K562 (cell line): ENCODE results near the gene MAST4. TPM values are rescaled to one million over a fixed set of nuclear protein-coding genes. Genes with fewer than 3 reads are reported as not detected.
A peak's percentile ranks its signal among the peaks of the same experiment; 100 is the strongest.

ENCODE experiments used
- ATAC-seq: fragments of 200-7000 bp; cut with Tn5 transposase; 3 replicates; pipeline ENCODE4 v1.9.1; 2020; ENCODE audit warnings: moderate library complexity
- BruUV-seq: library from RNA; stranded (reverse); fragments of 400-500 nt; replicated peaks from 2 replicates; lab custom pipeline; 2021; lab: Mats Ljungman, UMichigan
- CTCF ChIA-PET: fragments of 300-600 bp; formaldehyde crosslinking; extraction: SDS; loops from one replicate; lab custom pipeline; 2021; ENCODE audit warnings: low intra/inter-chr PET ratio; lab: Yijun Ruan, JAX
- POLR2A ChIA-PET: fragments of 300-600, 350-650 bp; sonication (Branson Sonifier 250); formaldehyde crosslinking; extraction: SDS; loops from one replicate; lab custom pipeline; 2021; ENCODE audit warnings: antibody characterized with exemption, inconsistent platforms; lab: Yijun Ruan, JAX
- DNase-seq, 4 experiments: peaks; one replicate each; pipeline versions ENCODE4 v3.0.0 to v3.0.0-alpha.2; 2011 to 2018; ENCODE audit warnings: low spot score in 3 of 4, mixed read lengths in 3 of 4; ENCODE audit errors: extremely low read depth in 1 of 4
- FAIRE-seq: peaks from 2 replicates; lab custom pipeline; 2011; peaks lifted over from hg19 to GRCh38; lab: Jason Lieb, UNC
- H2AFZ ChIP-seq: 2 replicates; pipeline ENCODE4 v1.6.0; 2011; ENCODE audit warnings: low read depth, low read length, control low read depth, inconsistent platforms
- H3K27ac ChIP-seq: fragments of 200-600 bp; 3 replicates; pipeline ENCODE4 v1.8.0; 2011; ENCODE audit warnings: low read depth, mild to moderate bottlenecking, control low read depth, inconsistent platforms, low read length, moderate library complexity, mixed read lengths; ENCODE audit errors: extremely low read depth
- H3K27me3 ChIP-seq, 2 experiments: fragments of 300-600 bp in 1 of 2; 2 replicates in 1 of 2; 3 replicates in 1 of 2; pipeline versions ENCODE4 v1.6.0 to v1.8.0; 2011; ENCODE audit warnings: inconsistent platforms in 2 of 2, low read length in 2 of 2, mild to moderate bottlenecking in 1 of 2, mixed read lengths in 1 of 2, moderate library complexity in 1 of 2; ENCODE audit not compliant: control insufficient read depth in 2 of 2, insufficient read depth in 2 of 2
- H3K36me3 ChIP-seq: fragments of 300-600 bp; 3 replicates; pipeline ENCODE4 v1.8.0; 2011; ENCODE audit warnings: mild to moderate bottlenecking, low read length, inconsistent platforms; ENCODE audit not compliant: control insufficient read depth, insufficient read depth
- H3K4me1 ChIP-seq, 2 experiments: fragments of 200-600 bp in 1 of 2; replicated peaks in 1 of 2; 2 replicates in 1 of 2; 3 replicates in 1 of 2; pipeline versions ENCODE4 v1.5.1 to v1.8.0; 2011; ENCODE audit warnings: inconsistent platforms in 2 of 2, low read length in 2 of 2, mild to moderate bottlenecking in 1 of 2, mixed read lengths in 1 of 2, moderate library complexity in 1 of 2; ENCODE audit not compliant: control insufficient read depth in 2 of 2, insufficient read depth in 2 of 2
- H3K4me2 ChIP-seq: 2 replicates; pipeline ENCODE4 v1.6.1; 2011; ENCODE audit warnings: low read length, control low read depth, inconsistent platforms, mixed read lengths; ENCODE audit not compliant: insufficient read depth
- H3K4me3 ChIP-seq: fragments of 200-600 bp; sonication (generic), shearing (Covaris generic); 2 replicates; pipeline ENCODE4 v1.5.1; 2016; ENCODE audit warnings: control low read depth, inconsistent platforms
- H3K79me2 ChIP-seq: fragments of 200-600 bp; 3 replicates; pipeline ENCODE4 v1.8.0; 2011; ENCODE audit warnings: low read length, inconsistent platforms; ENCODE audit not compliant: control insufficient read depth, insufficient read depth
- H3K9ac ChIP-seq, 2 experiments: 2 replicates each; pipeline versions ENCODE4 v1.6.0 to v1.6.1; 2011; ENCODE audit warnings: low read depth in 2 of 2, low read length in 2 of 2, control low read depth in 1 of 2, inconsistent platforms in 1 of 2, mild to moderate bottlenecking in 1 of 2, mixed read lengths in 1 of 2; ENCODE audit not compliant: insufficient read depth in 1 of 2
- H3K9me1 ChIP-seq: one replicate; pipeline ENCODE4 v1.6.0; 2011; ENCODE audit warnings: inconsistent platforms, mild to moderate bottlenecking, low read length, moderate library complexity; ENCODE audit not compliant: control insufficient read depth, insufficient read depth
- H3K9me3 ChIP-seq: replicated peaks from 2 replicates; pipeline ENCODE4 v1.5.1; 2011; ENCODE audit warnings: low read depth, low read length, inconsistent platforms; ENCODE audit not compliant: control insufficient read depth, insufficient read depth
- H4K20me1 ChIP-seq: replicated peaks from 2 replicates; pipeline ENCODE4 v1.6.1; 2011; ENCODE audit warnings: low read length, inconsistent platforms, mixed read lengths; ENCODE audit not compliant: control insufficient read depth, insufficient read depth
- EZH2 ChIP-seq: IDR thresholded peaks from 2 replicates; pipeline ENCODE4 v1.6.1; 2012; ENCODE audit warnings: low read depth, mild to moderate bottlenecking, inconsistent platforms, low read length, borderline replicate concordance
- FOSL1 ChIP-seq: fragments of 200-800 bp; sonication (Bioruptor generic); conservative IDR thresholded peaks from 2 replicates; pipeline ENCODE4 v1.6.1; 2016; ENCODE audit warnings: missing genetic modification characterization, missing compliant biosample characterization
- HDAC6 ChIP-seq: IDR thresholded peaks from 2 replicates; pipeline ENCODE4 v1.6.1; 2012; ENCODE audit warnings: low read depth, mild to moderate bottlenecking, control low read depth, inconsistent platforms, low read length, moderate library complexity
- HNRNPLL ChIP-seq: fragments of 200-400 bp; formaldehyde crosslinking; IDR thresholded peaks from 2 replicates; pipeline ENCODE4 v1.6.1; 2017; ENCODE audit warnings: low read length, low read depth, mild to moderate bottlenecking; ENCODE audit not compliant: poor library complexity, severe bottlenecking
- MCM5 ChIP-seq: fragments of 450-650 bp; IDR thresholded peaks from 2 replicates; pipeline ENCODE4 v1.6.1; 2016; ENCODE audit warnings: low read depth
- ZNF140 ChIP-seq: fragments of 250-450 bp; sonication (Bioruptor Pico); IDR thresholded peaks from 2 replicates; pipeline ENCODE4 v1.8.0; 2021; ENCODE audit warnings: moderate library complexity, mild to moderate bottlenecking, inconsistent platforms
- ZNF253 ChIP-seq: fragments of 250-450 bp; sonication (Bioruptor Pico); conservative IDR thresholded peaks from 2 replicates; pipeline ENCODE4 v1.6.1; 2021; ENCODE audit warnings: mild to moderate bottlenecking
- WGBS: fragments of 100-300 bp; shearing (Covaris generic); methylation state at CpG from one replicate; pipeline ENCODE4 v1.1.6; 2016; ENCODE audit warnings: low coverage, mixed read lengths; ENCODE audit not compliant: insufficient coverage; ENCODE audit errors: missing lambda C conversion rate; 5-methylcytosine and 5-hydroxymethylcytosine counted together
- in situ Hi-C: fragments of 300-500 bp; cut with MboI; formaldehyde crosslinking; loops from 4 replicates; pipeline ENCODE4 v1.15.0; 2018; ENCODE audit warnings: inconsistent platforms, mixed read lengths
- intact Hi-C: fragments of 100-400 bp; cut with micrococcal nuclease; formaldehyde crosslinking; loops from 2 replicates; pipeline ENCODE4 v1.14.2; 2022
- polyA plus RNA-seq, 8 experiments: library from polyadenylated mRNA; depleted of rRNA in 4 of 8; stranded (reverse) in 5 of 8; unstranded in 3 of 8; fragments of >200 nt; fragmentation: Nextera tagmentation in 2 of 8; fragmentation: Illumina TruSeq in 1 of 8; extraction: Ambion mirVana in 2 of 8; extraction: Trizol in 1 of 8; gene quantifications; 2 replicates each; pipeline versions ENCODE4 v1.2.1 to v1.2.3, GENCODE V29; 2011 to 2014; ENCODE audit warnings: inconsistent platforms in 1 of 8, missing spikeins in 1 of 8
- total RNA-seq, 7 experiments: library from RNA; depleted of rRNA in 6 of 7; stranded (reverse); fragments of >200 nt in 6 of 7; fragmentation: Illumina TruSeq in 2 of 7; extraction: Trizol in 2 of 7; gene quantifications; 2 replicates each; pipeline versions ENCODE4 v1.2.1 to v1.2.3, GENCODE V29; 2011 to 2021; ENCODE audit warnings: low replicate concordance in 1 of 7
- TF ChIP-seq, protein P1 (sequence below): sonication (generic); formaldehyde crosslinking; IDR thresholded peaks from 2 replicates; pipeline ENCODE4 v1.8.1; 2023; ENCODE audit warnings: missing genetic modification reagents, mild to moderate bottlenecking, borderline replicate concordance

MAST4 gene
- total and polyA plus RNA-seq, 9 of the 15 experiments (the other 6 are each of a cell fraction or from before 2014, with no cell fraction given) = 0.88 to 10.1 (median 5.2) TPM

DNA sequence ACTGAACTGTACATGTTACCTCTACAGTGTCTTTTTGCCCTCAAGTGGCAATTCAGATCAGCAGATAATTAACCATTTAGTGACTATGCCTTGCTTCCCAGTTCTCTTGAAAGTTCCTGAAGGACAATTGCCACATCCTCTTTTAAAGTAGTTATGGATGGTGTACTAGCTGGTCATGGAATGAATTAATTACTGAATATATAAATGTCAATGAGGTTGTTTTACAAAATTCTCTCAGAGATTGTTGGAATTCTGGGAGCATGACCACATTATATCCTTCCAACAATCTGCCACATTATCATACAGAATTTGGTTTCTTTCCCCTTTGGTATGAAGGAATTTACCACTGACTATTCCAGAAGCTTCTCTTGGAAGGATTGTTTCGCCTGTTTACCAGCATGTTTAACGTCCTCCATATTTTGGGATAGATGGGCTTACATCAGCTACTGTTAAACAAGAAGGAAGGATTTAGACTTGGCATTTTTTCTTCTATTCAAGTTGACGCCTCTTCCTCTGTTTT is 424.0 kb downstream of the MAST4 start (continued):
- TF ChIP-seq HDAC6 = no peak

DNA sequence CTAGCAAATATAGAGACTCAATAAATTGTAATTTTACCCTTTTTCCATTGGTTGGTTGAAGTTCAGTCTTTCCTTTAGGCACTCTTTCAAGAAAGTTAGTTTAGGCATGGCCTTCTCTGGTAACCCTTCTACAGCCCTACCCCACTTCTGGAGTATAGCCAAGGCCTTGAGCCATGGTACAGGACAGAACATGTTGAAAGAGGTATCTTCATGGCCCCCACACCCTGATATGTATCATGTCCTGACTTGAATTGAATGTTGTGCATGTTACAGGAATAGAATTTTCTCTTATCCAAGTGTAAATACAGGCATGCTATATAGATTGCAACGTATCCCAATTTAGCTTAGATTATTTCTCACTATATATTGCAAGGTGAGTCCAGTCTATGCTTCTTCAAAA is 424.8 kb downstream of the MAST4 start:
- no peak overlapping the region for H2AFZ ChIP-seq
- in situ Hi-C loops = no loop called here
- 53% methylated on average over 1 of the region's 1 CpG for WGBS
- no peak for DNase-seq
- BruUV-seq = no TSS peak
- ATAC-seq = no peak; the same call in 2 of the 3 replicates
- peak; percentile 11 for FAIRE-seq
- CTCF ChIA-PET = no interaction called here
- H3K9me3 ChIP-seq = no peaks in the 10 kb centered on the region
- H3K27ac ChIP-seq = no peak overlapping the region
- H3K4me3 ChIP-seq = no peak overlapping the region
- H3K36me3 ChIP-seq = no peaks in the 10 kb centered on the region
- H3K9ac ChIP-seq = no peak overlapping the region
- H3K79me2 ChIP-seq = peaks cover 24% of the 10 kb centered on the region; the same call in 1 of the 3 replicates
- no peaks in the 10 kb centered on the region for H3K27me3 ChIP-seq
- no peaks in the 10 kb centered on the region for H3K9me1 ChIP-seq
- H4K20me1 ChIP-seq = no peaks in the 10 kb centered on the region
- H3K4me2 ChIP-seq = no peak overlapping the region
- TF ChIP-seq ZNF253 (CRISPR knock-in tag) = no peak
- TF ChIP-seq EZH2 = no peak
- TF ChIP-seq ZNF140 (CRISPR knock-in tag) = no peak
- no peak for TF ChIP-seq MCM5
- TF ChIP-seq, protein P1, sequence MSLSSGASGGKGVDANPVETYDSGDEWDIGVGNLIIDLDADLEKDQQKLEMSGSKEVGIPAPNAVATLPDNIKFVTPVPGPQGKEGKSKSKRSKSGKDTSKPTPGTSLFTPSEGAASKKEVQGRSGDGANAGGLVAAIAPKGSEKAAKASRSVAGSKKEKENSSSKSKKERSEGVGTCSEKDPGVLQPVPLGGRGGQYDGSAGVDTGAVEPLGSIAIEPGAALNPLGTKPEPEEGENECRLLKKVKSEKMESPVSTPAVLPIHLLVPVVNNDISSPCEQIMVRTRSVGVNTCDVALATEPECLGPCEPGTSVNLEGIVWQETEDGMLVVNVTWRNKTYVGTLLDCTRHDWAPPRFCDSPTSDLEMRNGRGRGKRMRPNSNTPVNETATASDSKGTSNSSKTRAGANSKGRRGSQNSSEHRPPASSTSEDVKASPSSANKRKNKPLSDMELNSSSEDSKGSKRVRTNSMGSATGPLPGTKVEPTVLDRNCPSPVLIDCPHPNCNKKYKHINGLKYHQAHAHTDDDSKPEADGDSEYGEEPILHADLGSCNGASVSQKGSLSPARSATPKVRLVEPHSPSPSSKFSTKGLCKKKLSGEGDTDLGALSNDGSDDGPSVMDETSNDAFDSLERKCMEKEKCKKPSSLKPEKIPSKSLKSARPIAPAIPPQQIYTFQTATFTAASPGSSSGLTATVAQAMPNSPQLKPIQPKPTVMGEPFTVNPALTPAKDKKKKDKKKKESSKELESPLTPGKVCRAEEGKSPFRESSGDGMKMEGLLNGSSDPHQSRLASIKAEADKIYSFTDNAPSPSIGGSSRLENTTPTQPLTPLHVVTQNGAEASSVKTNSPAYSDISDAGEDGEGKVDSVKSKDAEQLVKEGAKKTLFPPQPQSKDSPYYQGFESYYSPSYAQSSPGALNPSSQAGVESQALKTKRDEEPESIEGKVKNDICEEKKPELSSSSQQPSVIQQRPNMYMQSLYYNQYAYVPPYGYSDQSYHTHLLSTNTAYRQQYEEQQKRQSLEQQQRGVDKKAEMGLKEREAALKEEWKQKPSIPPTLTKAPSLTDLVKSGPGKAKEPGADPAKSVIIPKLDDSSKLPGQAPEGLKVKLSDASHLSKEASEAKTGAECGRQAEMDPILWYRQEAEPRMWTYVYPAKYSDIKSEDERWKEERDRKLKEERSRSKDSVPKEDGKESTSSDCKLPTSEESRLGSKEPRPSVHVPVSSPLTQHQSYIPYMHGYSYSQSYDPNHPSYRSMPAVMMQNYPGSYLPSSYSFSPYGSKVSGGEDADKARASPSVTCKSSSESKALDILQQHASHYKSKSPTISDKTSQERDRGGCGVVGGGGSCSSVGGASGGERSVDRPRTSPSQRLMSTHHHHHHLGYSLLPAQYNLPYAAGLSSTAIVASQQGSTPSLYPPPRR (CRISPR knock-in tag) = no peak
- no peak for TF ChIP-seq HNRNPLL
- TF ChIP-seq FOSL1 (tag) = no peak
- peaks cover 0 to 16% of the 10 kb centered on the region in 2 experiments; a peak in 3 of 5 replicates for H3K4me1 ChIP-seq
- POLR2A ChIA-PET = no interaction called here
- intact Hi-C loops = no loop called here
